Ishikawa (cell line): ENCODE measurements around the gene SLC23A2.

Experiments used
- CEBPB ChIP-seq: IDR thresholded peaks from 2 replicates; pipeline ENCODE4 v1.6.1; 2012
- CREB1 ChIP-seq: IDR thresholded peaks from 2 replicates; pipeline ENCODE4 v1.6.1; 2012; ENCODE audit warnings: low read depth
- EGR1 ChIP-seq: IDR thresholded peaks from 2 replicates; pipeline ENCODE4 v1.6.1; 2012
- EP300 ChIP-seq: IDR thresholded peaks from 2 replicates; pipeline ENCODE4 v1.6.1; 2012; ENCODE audit warnings: borderline replicate concordance
- FOXM1 ChIP-seq: IDR thresholded peaks from 2 replicates; pipeline ENCODE4 v1.6.1; 2012; ENCODE audit warnings: low read depth, borderline replicate concordance
- NFIC ChIP-seq: IDR thresholded peaks from 2 replicates; pipeline ENCODE4 v1.6.1; 2012
- RAD21 ChIP-seq: IDR thresholded peaks from 2 replicates; pipeline ENCODE4 v1.6.1; 2012; ENCODE audit warnings: low read depth
- REST ChIP-seq: IDR thresholded peaks from 2 replicates; pipeline ENCODE4 v1.6.1; 2012; ENCODE audit warnings: low read depth, mild to moderate bottlenecking
- TAF1 ChIP-seq: IDR thresholded peaks from 2 replicates; pipeline ENCODE4 v1.6.1; 2012; ENCODE audit warnings: low read depth, mild to moderate bottlenecking
- TCF12 ChIP-seq: IDR thresholded peaks from 2 replicates; pipeline ENCODE4 v1.6.1; 2012; ENCODE audit warnings: low read depth
- TEAD4 ChIP-seq: IDR thresholded peaks from 2 replicates; pipeline ENCODE4 v1.6.1; 2012
- USF1 ChIP-seq: IDR thresholded peaks from 2 replicates; pipeline ENCODE4 v1.6.1; 2012
- YY1 ChIP-seq: IDR thresholded peaks from 2 replicates; pipeline ENCODE4 v1.6.1; 2012; ENCODE audit warnings: low read depth
- ZBTB7A ChIP-seq: IDR thresholded peaks from 2 replicates; pipeline ENCODE4 v1.6.1; 2012; ENCODE audit warnings: low read depth
- TF ChIP-seq, protein P1 (sequence below): IDR thresholded peaks from 2 replicates; pipeline ENCODE4 v1.6.1; 2012

The SLC23A2 gene

GRCh38 chr20:5001174-5002076 lies at the start of gene SLC23A2:
Gene SLC23A2 (minus strand): TSS chr20:5001510. CDS start chr20:4932562, 68,948 bp downstream.
- TF ChIP-seq TAF1 (peak; percentile 45; the same call in 1 of the 2 replicates), TCF12 (no peak), EGR1 (no peak), ZBTB7A (peak; percentile 96), CREB1 (no peak), USF1 (no peak), YY1 (peak; percentile 80)
- TF ChIP-seq, protein P1, sequence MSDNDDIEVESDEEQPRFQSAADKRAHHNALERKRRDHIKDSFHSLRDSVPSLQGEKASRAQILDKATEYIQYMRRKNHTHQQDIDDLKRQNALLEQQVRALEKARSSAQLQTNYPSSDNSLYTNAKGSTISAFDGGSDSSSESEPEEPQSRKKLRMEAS = peak; percentile 30

- TF ChIP-seq TAF1 = no peak
- no peak for TF ChIP-seq CEBPB
- TF ChIP-seq, protein P1 = no peak
These were observed 45.5 kb upstream of the SLC23A2 start for GRCh38 chr20:5046656-5047339.

DNA sequence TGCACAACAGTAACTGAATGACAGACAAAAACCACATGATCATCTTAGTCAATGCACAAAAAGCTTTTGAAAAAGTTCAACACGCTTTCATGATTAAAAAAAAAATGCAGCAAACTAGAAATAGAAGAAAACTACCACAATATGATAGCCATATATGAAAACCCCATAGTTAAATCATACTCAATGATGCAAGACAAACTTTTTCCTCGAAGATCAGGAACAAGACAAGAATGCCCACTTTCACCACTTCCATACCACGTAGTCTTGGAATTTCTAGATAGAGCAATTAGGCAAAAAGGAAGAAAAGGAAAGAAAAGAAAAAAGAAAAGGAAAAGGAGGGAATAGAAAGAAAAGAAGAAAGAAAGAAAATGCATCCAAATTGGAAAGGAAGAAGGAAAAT lies 44.6 kb upstream of the SLC23A2 start:
- TF ChIP-seq REST (no peak), EP300 (no peak), CREB1 (no peak), EGR1 (no peak), YY1 (no peak), USF1 (no peak), ZBTB7A (no peak), FOXM1 (no peak), TAF1 (no peak), TCF12 (no peak), RAD21 (no peak), NFIC (no peak), CEBPB (no peak), TEAD4 (no peak)
- TF ChIP-seq, protein P1 = no peak

GRCh38 chr20:5044075-5044620 lies 42.8 kb upstream of the SLC23A2 start:
- TF ChIP-seq YY1 = no peak
- no peak for TF ChIP-seq TCF12
- TF ChIP-seq TEAD4 = no peak
- no peak for TF ChIP-seq CREB1
- TF ChIP-seq USF1 = no peak
- no peak for TF ChIP-seq RAD21
- TF ChIP-seq, protein P1 = no peak
- no peak for TF ChIP-seq EP300
- TF ChIP-seq REST = no peak

GRCh38 chr20:5041433-5041832 lies 40.1 kb upstream of the SLC23A2 start:
- TF ChIP-seq FOXM1 = no peak
- no peak for TF ChIP-seq USF1
- TF ChIP-seq CREB1 = no peak
- TF ChIP-seq, protein P1 = no peak
